Karpas-422 (cell line): ENCODE measurements around the gene ALDH7A1. TPM values are rescaled to one million over a fixed set of nuclear protein-coding genes. Genes with fewer than 3 reads are reported as not detected.
"Not testable (repeated sequence)": the region's sequence is repeated elsewhere in the genome, so short reads cannot be mapped to it uniquely, and the experiment has no call there.

Experiments
- DNase-seq: peaks from one replicate; pipeline ENCODE4 v3.0.0-alpha.2; 2015
- H2AFZ ChIP-seq: fragments of 200-600 bp; sonication (generic); 2 replicates; pipeline ENCODE4 v1.6.1; 2014; ENCODE audit warnings: antibody characterized with exemption, low read length, mixed read lengths
- H3K27ac ChIP-seq: fragments of 200-600 bp; sonication (generic); 2 replicates; pipeline ENCODE4 v1.5.1; 2014; ENCODE audit warnings: mild to moderate bottlenecking, low read length, moderate library complexity
- H3K27me3 ChIP-seq: fragments of 200-600 bp; sonication (generic); 2 replicates; pipeline ENCODE4 v1.6.1; 2014; ENCODE audit warnings: low read length, mixed read lengths
- H3K36me3 ChIP-seq: fragments of 200-600 bp; sonication (generic); 2 replicates; pipeline ENCODE4 v1.6.1; 2014; ENCODE audit warnings: low read length, mixed read lengths; ENCODE audit not compliant: insufficient read depth
- H3K4me1 ChIP-seq: fragments of 200-600 bp; sonication (generic); 2 replicates; pipeline ENCODE4 v1.6.1; 2014; ENCODE audit warnings: mild to moderate bottlenecking, low read length, mixed read lengths
- H3K4me2 ChIP-seq: fragments of 200-600 bp; sonication (generic); 2 replicates; pipeline ENCODE4 v1.6.1; 2014; ENCODE audit warnings: low read length, low read depth, mild to moderate bottlenecking; ENCODE audit not compliant: poor library complexity, severe bottlenecking
- H3K4me3 ChIP-seq: fragments of 200-600 bp; sonication (generic); 2 replicates; pipeline ENCODE4 v1.5.1; 2014; ENCODE audit warnings: mild to moderate bottlenecking, antibody characterized with exemption, low read length, mixed read lengths
- H3K79me2 ChIP-seq: fragments of 200-600 bp; sonication (generic); 2 replicates; pipeline ENCODE4 v1.6.1; 2014; ENCODE audit warnings: mild to moderate bottlenecking, low read length, mixed read lengths
- H3K9ac ChIP-seq: fragments of 200-600 bp; sonication (generic); 2 replicates; pipeline ENCODE4 v1.6.0; 2014; ENCODE audit warnings: low read length
- H3K9me2 ChIP-seq: fragments of 200-600 bp; sonication (generic), shearing (Covaris generic); replicated peaks from 2 replicates; pipeline ENCODE4 v1.6.0; 2014; ENCODE audit warnings: mild to moderate bottlenecking, low read length, moderate library complexity; ENCODE audit not compliant: insufficient read depth
- H3K9me3 ChIP-seq: fragments of 300-700, 200-600 bp; sonication (generic); 2 replicates; pipeline ENCODE4 v1.6.1; 2014; ENCODE audit warnings: low read length, mixed read lengths
- H4K20me1 ChIP-seq: fragments of 200-600 bp; sonication (generic); 2 replicates; pipeline ENCODE4 v1.6.1; 2014; ENCODE audit warnings: mild to moderate bottlenecking, antibody characterized with exemption, low read length, low read depth; ENCODE audit not compliant: insufficient read depth
- total RNA-seq: library from RNA; depleted of rRNA; stranded (reverse); fragments of >200 nt; shearing (Covaris generic); gene quantifications from 2 replicates; pipeline ENCODE4 v1.2.3, GENCODE V29; 2014; ENCODE audit warnings: low replicate concordance

The ALDH7A1 gene
- total RNA-seq, 1 experiment from 2014 or later, result not detected

GRCh38 chr5:126525630-126526245, 69.3 kb downstream of the ALDH7A1 start:
- DNase-seq, result no peak
- Histone ChIP-seq H3K79me2 (no peaks in the 10 kb centered on the region), H3K4me1 (no peaks in the 10 kb centered on the region), H4K20me1 (no peaks in the 10 kb centered on the region), H3K4me3 (no peak overlapping the region), H3K4me2 (no peak overlapping the region), H3K36me3 (no peaks in the 10 kb centered on the region), H3K9me2 (no peaks in the 10 kb centered on the region), H3K9me3 (no peaks in the 10 kb centered on the region), H2AFZ (no peak overlapping the region; the same call in 1 of the 2 replicates), H3K27me3 (no peaks in the 10 kb centered on the region), H3K9ac (no peak overlapping the region), H3K27ac (no peak overlapping the region)

DNA sequence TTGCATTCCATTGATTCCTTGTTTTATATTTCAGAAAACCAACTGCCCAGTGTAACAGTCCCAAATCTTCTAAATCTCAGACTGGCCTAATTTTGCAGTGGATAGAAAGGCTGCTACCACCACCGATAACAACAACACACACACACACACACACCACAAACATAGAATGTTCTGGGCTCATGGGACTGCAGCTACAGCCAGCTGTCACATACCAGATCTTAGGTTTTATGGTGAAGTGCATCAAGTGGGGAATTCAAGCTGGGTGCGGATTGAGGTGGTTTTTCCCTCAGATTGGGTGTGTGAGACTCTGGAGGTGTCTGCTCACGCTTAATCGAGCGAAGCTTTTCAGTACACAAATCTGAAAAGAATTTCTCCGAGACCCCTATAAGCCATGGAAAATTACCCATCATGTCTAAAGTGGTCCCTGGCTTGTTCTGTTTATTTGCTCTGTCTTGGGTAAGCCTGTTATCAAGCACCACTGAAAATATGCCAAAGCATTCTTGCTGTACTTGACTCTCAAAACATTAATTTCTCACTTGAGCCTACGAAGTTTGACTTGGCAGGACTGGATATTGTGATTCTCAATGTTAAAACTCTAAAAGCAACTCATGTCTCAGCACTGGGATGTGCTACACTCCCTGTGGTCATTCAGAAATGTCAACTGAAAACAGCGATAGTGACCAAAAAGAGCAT, 71.1 kb downstream of the ALDH7A1 start:
- no peak overlapping the region for H3K27ac ChIP-seq
- no peaks in the 10 kb centered on the region for H3K36me3 ChIP-seq
- H3K9me3 ChIP-seq, result no peaks in the 10 kb centered on the region
- DNase-seq, result no peak
- H2AFZ ChIP-seq, result no peak overlapping the region
- no peaks in the 10 kb centered on the region for H4K20me1 ChIP-seq
- no peaks in the 10 kb centered on the region for H3K9me2 ChIP-seq
- H3K4me3 ChIP-seq, result no peak overlapping the region
- H3K79me2 ChIP-seq, result no peaks in the 10 kb centered on the region
- no peak overlapping the region for H3K4me2 ChIP-seq
- no peaks in the 10 kb centered on the region for H3K4me1 ChIP-seq
- no peak overlapping the region for H3K9ac ChIP-seq
- H3K27me3 ChIP-seq, result no peaks in the 10 kb centered on the region

GRCh38 chr5:126521130-126521529, 73.9 kb downstream of the ALDH7A1 start:
- no peaks in the 10 kb centered on the region for H3K36me3 ChIP-seq
- no peak overlapping the region for H3K4me3 ChIP-seq
- no peak overlapping the region for H2AFZ ChIP-seq
- no peaks in the 10 kb centered on the region for H3K27me3 ChIP-seq
- no peak for DNase-seq
- no peaks in the 10 kb centered on the region for H3K9me2 ChIP-seq
- no peaks in the 10 kb centered on the region for H4K20me1 ChIP-seq
- no peaks in the 10 kb centered on the region for H3K4me1 ChIP-seq
- H3K79me2 ChIP-seq, result no peaks in the 10 kb centered on the region
- H3K9ac ChIP-seq, result no peak overlapping the region
- no peak overlapping the region for H3K4me2 ChIP-seq
- no peaks in the 10 kb centered on the region for H3K9me3 ChIP-seq
- no peak overlapping the region for H3K27ac ChIP-seq

DNA sequence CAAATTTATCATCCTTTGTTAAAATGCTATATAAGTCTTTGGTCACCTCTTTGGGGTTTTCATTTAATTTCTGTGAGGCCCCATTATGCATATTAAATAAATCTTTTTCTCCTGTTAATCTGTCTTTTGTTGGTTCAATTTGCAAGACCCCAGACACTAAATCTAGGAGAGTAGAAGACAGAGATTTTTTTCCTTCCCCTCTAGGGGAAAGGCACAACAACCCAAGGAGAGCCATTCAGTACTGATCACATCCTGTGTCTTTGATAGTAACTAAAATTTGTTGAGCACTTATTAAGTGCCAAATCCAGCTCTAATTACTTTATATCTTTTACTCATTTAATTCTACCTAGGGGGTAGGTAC, 74.4 kb downstream of the ALDH7A1 start:
- Histone ChIP-seq H3K9ac (no peak overlapping the region), H3K4me1 (no peaks in the 10 kb centered on the region)

GRCh38 chr5:126519637-126520592, 75.1 kb downstream of the ALDH7A1 start:
- no peak overlapping the region for H3K9ac ChIP-seq

More for the DNA sequence above, 74.4 kb downstream of the ALDH7A1 start:
- no peaks in the 10 kb centered on the region for H4K20me1 ChIP-seq
- no peak for DNase-seq
- H2AFZ ChIP-seq, result no peak overlapping the region
- no peaks in the 10 kb centered on the region for H3K9me3 ChIP-seq
- no peaks in the 10 kb centered on the region for H3K9me2 ChIP-seq
- H3K4me3 ChIP-seq, result no peak overlapping the region
- H3K36me3 ChIP-seq, result no peaks in the 10 kb centered on the region
- no peak overlapping the region for H3K4me2 ChIP-seq
- no peaks in the 10 kb centered on the region for H3K79me2 ChIP-seq
- no peak overlapping the region for H3K27ac ChIP-seq
- no peaks in the 10 kb centered on the region for H3K27me3 ChIP-seq

DNA sequence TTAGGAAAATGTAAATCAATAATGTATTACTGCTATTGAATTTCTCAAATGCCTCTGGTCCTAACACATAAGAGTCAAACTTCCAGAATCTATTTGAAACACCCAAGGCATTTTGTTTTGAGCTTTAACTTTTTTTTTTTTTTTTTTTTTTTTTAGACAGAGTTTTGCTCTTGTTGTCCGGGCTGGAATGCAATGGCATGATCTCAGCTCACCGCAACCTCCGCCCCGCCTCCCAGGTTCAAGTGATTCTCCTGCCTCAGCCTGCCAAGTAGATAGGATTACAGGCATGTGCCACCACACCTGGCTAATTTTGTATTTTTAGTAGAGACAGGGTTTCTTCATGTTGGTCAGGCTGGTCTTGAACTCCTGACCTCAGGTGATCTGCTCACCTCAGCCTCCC, 75.8 kb downstream of the ALDH7A1 start:
- not testable (repeated sequence) for H3K79me2 ChIP-seq, H3K36me3 ChIP-seq, H4K20me1 ChIP-seq, H3K4me1 ChIP-seq, DNase-seq, H3K9me2 ChIP-seq, H3K27me3 ChIP-seq, H3K9me3 ChIP-seq, H3K4me3 ChIP-seq, H3K4me2 ChIP-seq, H2AFZ ChIP-seq, H3K9ac ChIP-seq, H3K27ac ChIP-seq

More at GRCh38 chr5:126519637-126520592, 75.1 kb downstream of the ALDH7A1 start:
- no peak for DNase-seq
- H3K27ac ChIP-seq, result no peak overlapping the region
- H3K4me3 ChIP-seq, result no peak overlapping the region
- no peak overlapping the region for H2AFZ ChIP-seq
- H3K27me3 ChIP-seq, result no peaks in the 10 kb centered on the region
- no peaks in the 10 kb centered on the region for H4K20me1 ChIP-seq
- no peaks in the 10 kb centered on the region for H3K9me3 ChIP-seq
- no peak overlapping the region for H3K4me2 ChIP-seq
- no peaks in the 10 kb centered on the region for H3K79me2 ChIP-seq
- no peaks in the 10 kb centered on the region for H3K36me3 ChIP-seq
- no peaks in the 10 kb centered on the region for H3K4me1 ChIP-seq
- no peaks in the 10 kb centered on the region for H3K9me2 ChIP-seq

DNA sequence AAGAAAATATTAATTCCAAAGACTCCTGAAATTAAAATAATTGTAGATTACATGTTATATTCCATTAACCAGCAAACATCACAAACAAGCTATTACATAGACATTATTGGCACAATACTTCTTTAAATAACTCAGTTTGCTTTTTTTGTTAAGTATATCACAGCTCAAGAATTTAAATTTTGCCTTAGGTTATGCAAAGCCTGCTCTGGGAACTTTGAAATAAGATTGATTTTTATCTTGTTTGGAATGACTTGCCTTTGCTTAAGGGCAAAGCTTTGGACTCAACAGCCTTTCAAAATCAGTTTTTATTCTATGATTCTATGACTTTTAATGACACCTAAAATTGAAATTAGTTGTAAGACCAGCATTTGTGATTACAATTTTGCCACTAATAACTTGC, 78.2 kb downstream of the ALDH7A1 start:
- H3K4me1 ChIP-seq, result no peaks in the 10 kb centered on the region
- no peaks in the 10 kb centered on the region for H3K36me3 ChIP-seq
- H3K4me2 ChIP-seq, result no peak overlapping the region
- no peak overlapping the region for H3K27ac ChIP-seq
- no peak overlapping the region for H3K9ac ChIP-seq
- H3K27me3 ChIP-seq, result no peaks in the 10 kb centered on the region
- no peaks in the 10 kb centered on the region for H4K20me1 ChIP-seq
- no peak overlapping the region for H2AFZ ChIP-seq
- DNase-seq, result no peak
- no peaks in the 10 kb centered on the region for H3K79me2 ChIP-seq
- H3K9me3 ChIP-seq, result no peaks in the 10 kb centered on the region
- no peaks in the 10 kb centered on the region for H3K9me2 ChIP-seq
- H3K4me3 ChIP-seq, result no peak overlapping the region

DNA sequence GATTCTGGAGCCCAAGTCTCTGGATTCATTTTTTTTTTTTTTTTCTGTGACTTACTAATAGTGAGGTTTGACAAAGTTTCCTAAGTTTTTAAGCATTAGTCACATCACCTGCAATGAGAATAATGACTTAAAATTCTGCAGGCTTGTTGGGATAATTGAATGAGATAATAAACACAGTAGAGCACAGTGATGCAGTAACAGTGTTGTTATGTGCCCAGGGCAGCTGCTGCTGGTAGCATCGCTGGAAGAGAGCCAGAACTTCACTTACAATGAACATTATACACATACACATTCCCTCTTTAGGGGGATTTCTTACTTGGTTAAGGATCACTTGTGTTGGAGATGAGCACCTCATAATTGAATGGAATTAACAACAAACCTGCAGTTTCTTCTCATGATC, 78.9 kb downstream of the ALDH7A1 start:
- H3K9me3 ChIP-seq, result no peaks in the 10 kb centered on the region
- H3K27ac ChIP-seq, result no peak overlapping the region
- no peak overlapping the region for H3K9ac ChIP-seq
- H3K9me2 ChIP-seq, result no peaks in the 10 kb centered on the region
- no peaks in the 10 kb centered on the region for H4K20me1 ChIP-seq
- H3K79me2 ChIP-seq, result no peaks in the 10 kb centered on the region
- H3K4me2 ChIP-seq, result no peak overlapping the region
- no peaks in the 10 kb centered on the region for H3K27me3 ChIP-seq
- H2AFZ ChIP-seq, result no peak overlapping the region
- no peak for DNase-seq
- no peaks in the 10 kb centered on the region for H3K36me3 ChIP-seq
- H3K4me3 ChIP-seq, result no peak overlapping the region
- H3K4me1 ChIP-seq, result no peaks in the 10 kb centered on the region
